AG04450 (cell line): Measurements from ENCODE around the gene INHBA. TPM values are rescaled to one million over a fixed set of nuclear protein-coding genes. Genes with fewer than 3 reads are reported as not detected.

Experiments used
- CTCF ChIA-PET: fragments of 300-600, 350-600 bp; formaldehyde crosslinking; extraction: SDS; loops from one replicate; lab custom pipeline; 2022; ENCODE audit warnings: antibody characterized with exemption, inconsistent platforms; lab: Charles Lee
- POLR2A ChIA-PET: fragments of 350-600 bp; formaldehyde crosslinking; extraction: SDS; loops from one replicate; lab custom pipeline; 2021; ENCODE audit warnings: antibody characterized with exemption, inconsistent platforms; lab: Yijun Ruan, JAX
- DNase-seq: peaks from one replicate; pipeline ENCODE4 v3.0.0-alpha.2; 2011; ENCODE audit warnings: low read depth, low spot score
- H3K27ac ChIP-seq: one replicate; pipeline ENCODE4 v1.5.1; 2012; ENCODE audit warnings: low read depth, low read length, control low read depth
- H3K27me3 ChIP-seq: one replicate; pipeline ENCODE4 v1.6.0; 2012; ENCODE audit warnings: low read length; ENCODE audit not compliant: control insufficient read depth, insufficient read depth
- H3K4me3 ChIP-seq: 2 replicates; pipeline ENCODE4 v1.5.1; 2011; ENCODE audit warnings: mild to moderate bottlenecking, low read depth, low read length, control low read depth
- H3K9me3 ChIP-seq: 2 replicates; pipeline ENCODE4 v1.5.1; 2012; ENCODE audit warnings: low read length; ENCODE audit not compliant: control insufficient read depth, insufficient read depth
- CTCF ChIP-seq: IDR thresholded peaks from 2 replicates; pipeline ENCODE4 v1.5.1; 2011; ENCODE audit warnings: low read depth, low read length, control low read depth, inconsistent platforms
- polyA plus RNA-seq: library from polyadenylated mRNA; depleted of rRNA; stranded (reverse); fragments of >200 nt; gene quantifications from 2 replicates; pipeline ENCODE4 v1.2.3, GENCODE V29; 2011

The INHBA gene
- polyA plus RNA-seq, 1 experiment: 28.5 TPM

GRCh38 chr7:41643616-41644015, 59.3 kb downstream of the INHBA start:
- POLR2A ChIA-PET: no interaction called here
- CTCF ChIA-PET: no interaction called here

GRCh38 chr7:41641665-41642014, 61.2 kb downstream of the INHBA start:
- ChIA-PET CTCF (interaction anchor here (0.6 kb wide), 1 partner anchor 34 kb away, joined by 3 read pairs; no protein-coding TSS in a partner anchor), POLR2A (no interaction called here)
- H3K9me3 ChIP-seq: no peaks in the 10 kb centered on the region; the same call in 1 of the 2 replicates
- DNase-seq: no peak
- no peaks in the 10 kb centered on the region for H3K27me3 ChIP-seq
- H3K4me3 ChIP-seq: no peak overlapping the region
- H3K27ac ChIP-seq: no peak overlapping the region
- no peak for TF ChIP-seq CTCF

More at GRCh38 chr7:41643616-41644015, 59.3 kb downstream of the INHBA start:
- Histone ChIP-seq H3K4me3 (no peak overlapping the region), H3K27me3 (no peaks in the 10 kb centered on the region), H3K27ac (no peak overlapping the region), H3K9me3 (no peaks in the 10 kb centered on the region; the same call in 1 of the 2 replicates)
- no peak for TF ChIP-seq CTCF
- no peak for DNase-seq

GRCh38 chr7:41641011-41641664, 61.8 kb downstream of the INHBA start:
- Histone ChIP-seq H3K9me3 (no peaks in the 10 kb centered on the region; the same call in 1 of the 2 replicates), H3K27ac (no peak overlapping the region), H3K27me3 (no peaks in the 10 kb centered on the region), H3K4me3 (no peak overlapping the region)
- no peak for TF ChIP-seq CTCF
- CTCF ChIA-PET: interaction anchor here (0.6 kb wide), 1 partner anchor 35 kb away, joined by 3 read pairs; no protein-coding TSS in a partner anchor
- DNase-seq: no peak
- POLR2A ChIA-PET: no interaction called here

- H3K9me3 ChIP-seq: no peaks in the 10 kb centered on the region; the same call in 1 of the 2 replicates
- CTCF ChIA-PET: no interaction called here
- DNase-seq: no peak
- POLR2A ChIA-PET: no interaction called here
- TF ChIP-seq CTCF: no peak
- H3K4me3 ChIP-seq: no peak overlapping the region
- H3K27ac ChIP-seq: no peak overlapping the region
- H3K27me3 ChIP-seq: no peaks in the 10 kb centered on the region
Measured at GRCh38 chr7:41640487-41640886, 62.4 kb downstream of the INHBA start.

- POLR2A ChIA-PET: no interaction called here
Measured at GRCh38 chr7:41637049-41637448, 65.8 kb downstream of the INHBA start.

More at GRCh38 chr7:41637049-41637448, 65.8 kb downstream of the INHBA start:
- H3K9me3 ChIP-seq: no peaks in the 10 kb centered on the region; the same call in 1 of the 2 replicates
- DNase-seq: no peak
- H3K4me3 ChIP-seq: no peak overlapping the region
- CTCF ChIA-PET: no interaction called here
- no peaks in the 10 kb centered on the region for H3K27me3 ChIP-seq
- H3K27ac ChIP-seq: no peak overlapping the region
- TF ChIP-seq CTCF: no peak
